HS-27A (cell line): Measurements from ENCODE around the gene SERBP1.

Experiments
- DNase-seq: peaks from one replicate; pipeline ENCODE4 v3.0.0-alpha.2; 2012; ENCODE audit warnings: low read depth, missing footprints

Gene SERBP1

GRCh38 chr1:67359592-67359991 lies 70.6 kb downstream of the SERBP1 start:
- no peak for DNase-seq
